ENCODE results near the gene SBF2.

GRCh38 chr11:10221342-10221741 is 72.7 kb downstream of the SBF2 start:
- no peak for TF ChIP-seq CTCF (IDR thresholded peaks at IDR 0.05)
- no peak for TF ChIP-seq POLR2A (IDR thresholded peaks at IDR 0.05)
